ENCODE data around the gene FXYD1. TPM values are rescaled to one million over a fixed set of nuclear protein-coding genes. Genes with fewer than 3 reads are reported as not detected.

The FXYD1 gene
- total RNA-seq, 1 experiment from 2014 or later = not detected

DNA sequence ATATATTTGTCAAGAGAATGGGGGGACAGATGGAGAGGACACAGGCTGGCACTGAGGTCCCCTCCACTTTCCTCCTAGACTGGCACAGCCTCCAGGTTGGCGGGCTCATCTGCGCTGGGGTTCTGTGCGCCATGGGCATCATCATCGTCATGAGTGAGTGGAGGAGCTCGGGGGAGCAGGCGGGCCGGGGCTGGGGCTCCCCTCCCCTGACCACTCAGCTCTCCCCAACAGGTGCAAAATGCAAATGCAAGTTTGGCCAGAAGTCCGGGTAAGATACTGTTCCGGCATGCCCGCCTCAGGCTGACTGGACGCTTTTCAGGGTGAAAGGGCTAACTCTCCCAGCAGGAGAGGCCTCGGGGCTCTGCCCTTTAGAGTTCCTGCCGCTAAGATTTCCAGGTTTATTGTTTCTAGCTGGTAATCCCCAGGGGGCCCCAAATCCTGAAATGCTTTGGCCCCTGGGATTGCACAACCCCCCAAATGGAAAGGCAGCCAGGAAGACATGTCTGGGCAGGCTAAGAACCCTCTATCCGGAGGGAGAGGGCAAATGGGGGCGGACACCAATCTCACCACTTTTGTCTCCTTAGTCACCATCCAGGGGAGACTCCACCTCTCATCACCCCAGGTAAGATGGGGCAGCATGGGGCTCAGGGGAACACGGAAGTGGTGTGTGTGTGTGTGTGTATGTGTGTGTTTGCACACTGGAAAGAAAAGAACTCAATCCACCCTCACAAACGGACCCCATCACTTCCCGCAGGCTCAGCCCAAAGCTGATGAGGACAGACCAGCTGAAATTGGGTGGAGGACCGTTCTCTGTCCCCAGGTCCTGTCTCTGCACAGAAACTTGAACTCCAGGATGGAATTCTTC lies 15.7 kb upstream of the FXYD1 start:
- H3K27me3 ChIP-seq (ENCODE audit: control insufficient read depth, insufficient read depth, low read length) = no peaks in the 10 kb centered on the region
- ATAC-seq (no peak), DNase-seq (ENCODE audit: low read depth, low spot score) (no peak)
- BruUV-seq (replicated peaks) = no TSS peak
- in situ Hi-C loops (cut with HindIII; ENCODE audit: low pct_unique_long_range_greater_than_20kb, low sequenced_read_pairs) (no loop called here), intact Hi-C loops (cut with micrococcal nuclease; ENCODE audit: unreplicated experiment) (no loop called here)
- H3K27ac ChIP-seq (ENCODE audit: low read length) = no peak overlapping the region
- H3K4me1 ChIP-seq (ENCODE audit: control insufficient read depth, insufficient read depth, low read length) = peaks cover 8% of the 10 kb centered on the region
- CTCF ChIA-PET = interaction anchor here (0.7 kb wide), 1 partner anchor 14 kb away, joined by 4 read pairs; no protein-coding TSS in a partner anchor
- H3K9me3 ChIP-seq (ENCODE audit: control insufficient read depth, insufficient read depth, low read depth, low read length) = no peaks in the 10 kb centered on the region
- TF ChIP-seq, protein P1, sequence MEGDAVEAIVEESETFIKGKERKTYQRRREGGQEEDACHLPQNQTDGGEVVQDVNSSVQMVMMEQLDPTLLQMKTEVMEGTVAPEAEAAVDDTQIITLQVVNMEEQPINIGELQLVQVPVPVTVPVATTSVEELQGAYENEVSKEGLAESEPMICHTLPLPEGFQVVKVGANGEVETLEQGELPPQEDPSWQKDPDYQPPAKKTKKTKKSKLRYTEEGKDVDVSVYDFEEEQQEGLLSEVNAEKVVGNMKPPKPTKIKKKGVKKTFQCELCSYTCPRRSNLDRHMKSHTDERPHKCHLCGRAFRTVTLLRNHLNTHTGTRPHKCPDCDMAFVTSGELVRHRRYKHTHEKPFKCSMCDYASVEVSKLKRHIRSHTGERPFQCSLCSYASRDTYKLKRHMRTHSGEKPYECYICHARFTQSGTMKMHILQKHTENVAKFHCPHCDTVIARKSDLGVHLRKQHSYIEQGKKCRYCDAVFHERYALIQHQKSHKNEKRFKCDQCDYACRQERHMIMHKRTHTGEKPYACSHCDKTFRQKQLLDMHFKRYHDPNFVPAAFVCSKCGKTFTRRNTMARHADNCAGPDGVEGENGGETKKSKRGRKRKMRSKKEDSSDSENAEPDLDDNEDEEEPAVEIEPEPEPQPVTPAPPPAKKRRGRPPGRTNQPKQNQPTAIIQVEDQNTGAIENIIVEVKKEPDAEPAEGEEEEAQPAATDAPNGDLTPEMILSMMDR (IDR thresholded peaks at IDR 0.05) = no peak
- POLR2A ChIA-PET = no interaction called here
- H3K4me3 ChIP-seq (ENCODE audit: low read depth in 2 of 2, low read length in 2 of 2) = no peak overlapping the region
- no peaks in the 10 kb centered on the region for H3K36me3 ChIP-seq (ENCODE audit: control insufficient read depth, insufficient read depth, low read length)

DNA sequence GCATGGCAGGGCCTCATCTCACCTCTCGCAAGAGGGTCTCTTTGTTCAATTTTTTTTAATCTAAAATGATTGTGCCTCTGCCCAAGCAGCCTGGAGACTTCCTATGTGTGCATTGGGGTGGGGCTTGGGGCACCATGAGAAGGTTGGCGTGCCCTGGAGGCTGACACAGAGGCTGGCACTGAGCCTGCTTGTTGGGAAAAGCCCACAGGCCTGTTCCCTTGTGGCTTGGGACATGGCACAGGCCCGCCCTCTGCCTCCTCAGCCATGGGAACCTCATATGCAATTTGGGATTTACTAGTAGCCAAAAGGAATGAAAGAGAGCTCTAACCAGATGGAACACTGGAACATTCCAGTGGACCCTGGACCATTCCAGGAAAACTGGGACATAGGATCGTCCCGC lies 15.1 kb upstream of the FXYD1 start:
- in situ Hi-C loops (cut with HindIII; ENCODE audit: low pct_unique_long_range_greater_than_20kb, low sequenced_read_pairs) (no loop called here), intact Hi-C loops (cut with micrococcal nuclease; ENCODE audit: unreplicated experiment) (no loop called here)
- BruUV-seq (replicated peaks) = no TSS peak
- ATAC-seq = no peak
- ChIA-PET CTCF (interaction anchor here (1.4 kb wide), 1 partner anchor 12 kb away, joined by 7 read pairs; the partner anchor contains the start of gene LGI4), POLR2A (no interaction called here)
- TF ChIP-seq SIN3A (IDR thresholded peaks at IDR 0.05; ENCODE audit: borderline replicate concordance, insufficient read depth, low read depth, low read length) (no peak), TCF7L2 (IDR thresholded peaks at IDR 0.05; ENCODE audit: low read depth, low read length) (no peak), POLR2AphosphoS5 (IDR thresholded peaks at IDR 0.05; ENCODE audit: low read depth, low read length) (no peak)
- TF ChIP-seq, protein P2, sequence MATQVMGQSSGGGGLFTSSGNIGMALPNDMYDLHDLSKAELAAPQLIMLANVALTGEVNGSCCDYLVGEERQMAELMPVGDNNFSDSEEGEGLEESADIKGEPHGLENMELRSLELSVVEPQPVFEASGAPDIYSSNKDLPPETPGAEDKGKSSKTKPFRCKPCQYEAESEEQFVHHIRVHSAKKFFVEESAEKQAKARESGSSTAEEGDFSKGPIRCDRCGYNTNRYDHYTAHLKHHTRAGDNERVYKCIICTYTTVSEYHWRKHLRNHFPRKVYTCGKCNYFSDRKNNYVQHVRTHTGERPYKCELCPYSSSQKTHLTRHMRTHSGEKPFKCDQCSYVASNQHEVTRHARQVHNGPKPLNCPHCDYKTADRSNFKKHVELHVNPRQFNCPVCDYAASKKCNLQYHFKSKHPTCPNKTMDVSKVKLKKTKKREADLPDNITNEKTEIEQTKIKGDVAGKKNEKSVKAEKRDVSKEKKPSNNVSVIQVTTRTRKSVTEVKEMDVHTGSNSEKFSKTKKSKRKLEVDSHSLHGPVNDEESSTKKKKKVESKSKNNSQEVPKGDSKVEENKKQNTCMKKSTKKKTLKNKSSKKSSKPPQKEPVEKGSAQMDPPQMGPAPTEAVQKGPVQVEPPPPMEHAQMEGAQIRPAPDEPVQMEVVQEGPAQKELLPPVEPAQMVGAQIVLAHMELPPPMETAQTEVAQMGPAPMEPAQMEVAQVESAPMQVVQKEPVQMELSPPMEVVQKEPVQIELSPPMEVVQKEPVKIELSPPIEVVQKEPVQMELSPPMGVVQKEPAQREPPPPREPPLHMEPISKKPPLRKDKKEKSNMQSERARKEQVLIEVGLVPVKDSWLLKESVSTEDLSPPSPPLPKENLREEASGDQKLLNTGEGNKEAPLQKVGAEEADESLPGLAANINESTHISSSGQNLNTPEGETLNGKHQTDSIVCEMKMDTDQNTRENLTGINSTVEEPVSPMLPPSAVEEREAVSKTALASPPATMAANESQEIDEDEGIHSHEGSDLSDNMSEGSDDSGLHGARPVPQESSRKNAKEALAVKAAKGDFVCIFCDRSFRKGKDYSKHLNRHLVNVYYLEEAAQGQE (IDR thresholded peaks at IDR 0.05; ENCODE audit: insufficient read depth in 1 of 2, low read depth in 2 of 2, low read length in 1 of 2) = no peak
- TF ChIP-seq, protein P1 (IDR thresholded peaks at IDR 0.05) = no peak
- Histone ChIP-seq H3K9me3 (ENCODE audit: control insufficient read depth, insufficient read depth, low read depth, low read length) (no peaks in the 10 kb centered on the region), H3K27ac (ENCODE audit: low read length) (peak overlapping the region; percentile 93; the same call in 1 of the 2 replicates), H3K36me3 (ENCODE audit: control insufficient read depth, insufficient read depth, low read length) (no peaks in the 10 kb centered on the region), H3K4me3 (ENCODE audit: low read depth in 2 of 2, low read length in 2 of 2) (no peak overlapping the region), H3K27me3 (ENCODE audit: control insufficient read depth, insufficient read depth, low read length) (no peaks in the 10 kb centered on the region), H3K4me1 (ENCODE audit: control insufficient read depth, insufficient read depth, low read length) (peaks cover 8% of the 10 kb centered on the region)
- DNase-seq (ENCODE audit: low read depth, low spot score) = no peak

Measured in Panc1 (cell line).